ENCODE data around the gene ADK.
"Not testable (repeated sequence)": the region's sequence is repeated elsewhere in the genome, so short reads cannot be mapped to it uniquely, and the experiment has no call there.

GRCh38 chr10:74457478-74457877 lies 306.5 kb downstream of the ADK start:
- TF ChIP-seq POLR2A, CTCF (IDR thresholded peaks at IDR 0.05): not testable (repeated sequence)

Data from lower leg skin (tissue), 3 donors.